MV-4-11 (cell line): ENCODE measurements around the gene DYNLT5.
"Not testable (repeated sequence)": the region's sequence is repeated elsewhere in the genome, so short reads cannot be mapped to it uniquely, and the experiment has no call there.

Experiments used
- DNase-seq: peaks from one replicate; lab custom pipeline; 2025; lab: John Stamatoyannopoulos, UW

DYNLT5 gene

GRCh38 chr1:66791621-66792610 lies 39.7 kb downstream of the DYNLT5 start:
- DNase-seq: peak; percentile 17

GRCh38 chr1:66795839-66796238 lies 43.6 kb downstream of the DYNLT5 start:
- not testable (repeated sequence) for DNase-seq

GRCh38 chr1:66809245-66809644 lies 57.0 kb downstream of the DYNLT5 start:
- no peak for DNase-seq

- DNase-seq: no peak
Measured at GRCh38 chr1:66809736-66810326, 57.6 kb downstream of the DYNLT5 start.

GRCh38 chr1:66824771-66825170 lies 72.5 kb downstream of the DYNLT5 start:
- no peak for DNase-seq
